NCI-H2227 (cell line): Measurements from ENCODE around the gene ABLIM3.
A peak's percentile ranks its signal among the peaks of the same experiment; 100 is the strongest.

Experiments used
- DNase-seq: peaks from one replicate; lab custom pipeline; 2025; ENCODE audit not compliant: unreplicated experiment; lab: John Stamatoyannopoulos, UW

ABLIM3 gene

DNA sequence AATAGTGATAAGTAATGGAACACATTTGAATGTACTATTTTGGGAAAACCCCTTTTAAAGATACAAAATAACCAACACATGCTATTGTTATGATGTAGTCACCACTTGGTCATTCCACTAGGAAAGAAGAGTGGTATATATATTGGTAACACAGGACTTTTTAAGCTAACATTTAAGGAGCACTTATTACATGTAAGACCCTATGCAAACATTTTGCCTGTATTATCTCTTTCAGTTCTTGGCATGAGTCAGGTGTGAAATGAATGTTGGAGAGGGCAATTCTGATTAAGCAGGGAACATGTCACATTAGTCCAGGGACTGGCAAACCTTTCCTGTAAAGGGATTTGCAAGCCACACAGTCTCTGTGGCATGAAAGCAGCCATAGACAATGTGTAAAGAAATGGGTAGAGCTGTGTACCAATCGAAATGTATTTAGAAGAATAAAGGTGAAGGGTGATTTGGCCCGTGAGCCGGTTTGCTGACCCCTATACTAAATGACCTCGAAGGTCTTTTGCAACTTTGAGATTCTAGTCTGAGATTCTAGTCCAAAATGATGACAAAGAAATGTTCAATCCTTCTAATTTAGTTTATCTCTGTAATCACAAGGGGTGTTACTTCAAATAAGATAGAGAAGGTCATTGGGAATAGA, 15.3 kb downstream of the ABLIM3 start:
- no peak for DNase-seq

DNA sequence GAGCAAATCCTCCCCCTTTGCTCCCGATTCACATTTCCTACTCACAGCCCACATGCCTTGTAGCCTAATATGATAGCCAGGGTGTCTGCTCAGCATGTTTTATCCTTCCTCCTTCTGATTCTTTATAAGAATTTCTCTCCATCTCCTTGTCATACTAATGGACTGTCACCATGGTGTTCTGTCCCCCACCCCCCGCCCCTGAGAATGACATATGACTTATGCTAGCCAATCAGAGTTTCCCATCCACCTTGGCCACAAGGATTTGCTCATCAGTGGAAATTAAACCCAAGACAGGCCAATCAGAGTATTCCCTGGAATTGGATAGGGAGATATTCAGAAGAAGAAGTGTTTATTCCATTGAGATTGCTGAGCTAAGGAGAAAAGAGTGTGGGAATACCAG, 16.0 kb downstream of the ABLIM3 start:
- peak; percentile 63 for DNase-seq

DNA sequence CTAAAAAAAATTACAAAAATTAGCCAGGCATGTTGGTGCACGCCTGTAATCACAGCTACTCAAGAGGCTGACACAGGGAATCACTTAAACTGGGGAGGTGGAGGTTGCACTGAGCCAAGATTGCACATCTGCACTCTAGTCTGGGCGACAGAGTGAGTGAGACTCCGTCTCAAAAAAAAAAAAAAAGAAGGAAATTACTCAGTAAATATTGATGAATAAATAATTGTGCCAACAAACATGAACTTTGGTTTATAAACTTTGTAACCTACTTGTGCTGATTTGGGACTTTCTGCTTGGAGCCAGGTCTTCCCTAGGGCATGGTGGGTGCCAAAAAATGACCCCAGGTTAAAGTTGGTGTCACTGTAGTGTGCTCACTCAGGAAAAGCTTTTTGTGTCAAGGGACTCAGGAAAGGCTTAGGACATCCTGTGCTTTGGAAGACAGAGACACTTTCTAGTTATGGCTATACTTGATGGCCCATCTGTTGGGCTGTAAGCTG, 19.0 kb downstream of the ABLIM3 start:
- no peak for DNase-seq

DNA sequence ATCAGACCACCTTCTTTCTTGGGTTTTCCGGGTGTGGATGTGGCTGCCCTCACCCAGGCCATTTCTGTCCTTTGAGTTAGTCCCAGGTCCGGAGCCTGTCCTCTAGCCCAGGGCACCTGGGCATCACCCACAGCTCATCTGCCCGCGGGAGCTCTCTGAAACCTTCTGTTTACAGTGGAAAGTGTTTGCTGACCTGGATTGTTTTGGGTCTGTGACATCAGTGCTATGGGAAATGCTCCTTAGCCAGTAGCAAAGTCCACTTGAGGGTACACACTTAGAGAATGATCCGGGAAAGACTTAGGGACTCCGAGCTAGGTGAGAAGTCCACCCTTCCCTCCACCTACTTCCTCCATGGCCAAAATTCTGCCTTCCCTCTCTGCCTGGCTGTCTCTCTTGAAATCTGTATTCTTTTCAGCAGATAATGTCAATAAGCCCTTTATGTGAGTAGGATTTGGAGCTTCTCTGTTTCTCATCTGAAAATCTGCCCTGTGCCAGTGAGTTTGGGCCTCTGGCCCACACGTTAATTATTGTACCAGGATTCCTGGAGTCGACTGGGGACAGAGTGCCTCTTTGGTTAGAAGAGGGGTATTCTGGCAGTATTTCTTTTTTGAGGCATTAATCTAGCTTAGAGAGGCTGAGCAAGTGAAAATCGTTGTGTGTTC, 19.9 kb downstream of the ABLIM3 start:
- no peak for DNase-seq

DNA sequence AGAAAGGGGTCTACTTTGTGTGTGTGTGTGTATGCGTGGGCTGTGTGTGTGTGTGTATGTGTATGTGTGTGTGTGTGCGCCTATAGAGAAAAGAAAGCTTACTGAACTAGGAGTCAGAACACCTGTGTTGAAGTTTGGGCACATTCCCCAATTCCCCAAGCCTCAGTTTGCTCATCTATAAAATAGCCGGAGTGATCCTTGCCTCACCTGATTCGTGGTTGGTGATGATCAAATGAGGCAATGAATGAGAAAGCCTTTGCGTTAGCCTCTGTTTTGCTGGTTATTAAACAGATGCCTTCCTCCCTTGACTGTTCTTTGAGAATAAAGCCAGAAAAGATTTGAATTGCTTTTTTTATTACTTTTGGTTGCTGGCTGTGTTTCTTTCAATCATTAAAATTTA, 20.6 kb downstream of the ABLIM3 start:
- DNase-seq: no peak

DNA sequence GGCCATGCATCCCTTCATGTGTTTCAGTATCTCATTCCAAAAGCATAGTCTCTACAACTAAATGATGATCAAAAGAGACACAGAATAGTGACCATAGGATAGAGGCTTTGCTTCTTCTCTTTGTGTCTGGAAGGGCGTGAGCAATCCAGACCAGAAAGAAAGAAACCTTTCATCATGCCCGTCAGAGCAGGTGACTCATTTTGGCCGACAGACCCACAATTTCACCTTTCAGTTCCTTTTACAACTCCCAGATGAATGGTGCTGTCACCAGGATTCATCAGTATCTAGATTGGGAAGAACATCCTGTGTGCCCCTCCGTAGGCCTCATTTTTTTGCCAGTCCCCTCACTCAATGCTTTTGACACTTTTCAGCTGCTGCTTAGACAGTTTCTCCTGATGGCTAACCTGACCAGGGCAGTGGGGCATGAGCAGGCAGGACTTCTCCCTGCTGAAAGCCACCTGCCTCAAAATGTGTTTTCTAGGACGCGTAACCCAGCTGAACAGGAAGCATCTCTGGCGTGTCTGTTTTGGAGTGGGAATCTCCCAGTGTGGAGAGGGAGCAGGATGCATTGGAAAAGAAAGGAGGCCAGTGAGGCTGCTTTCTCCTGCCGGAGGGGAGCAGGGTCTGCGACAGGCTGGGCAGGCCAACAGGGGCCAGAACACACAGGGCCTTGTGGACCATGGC, 21.2 kb downstream of the ABLIM3 start:
- DNase-seq: no peak

DNA sequence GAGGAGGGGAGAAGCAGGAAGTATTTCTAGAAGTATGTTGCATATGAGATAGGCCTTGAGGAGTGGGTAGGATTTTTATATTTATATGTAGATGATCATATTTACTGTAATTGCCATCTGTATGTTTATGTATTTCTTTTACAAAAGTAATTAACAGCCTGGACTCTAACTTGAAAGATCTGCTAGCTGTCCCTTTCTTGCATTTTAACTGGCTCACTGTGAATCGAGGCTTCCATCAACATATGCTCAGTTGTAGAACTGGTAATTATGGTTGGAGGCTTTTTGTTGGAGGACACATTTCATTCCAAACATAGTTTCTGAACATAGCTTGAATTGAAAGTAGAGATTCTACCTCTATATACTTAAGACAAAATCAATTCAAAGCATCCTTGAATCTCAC, 23.4 kb downstream of the ABLIM3 start:
- DNase-seq: no peak

DNA sequence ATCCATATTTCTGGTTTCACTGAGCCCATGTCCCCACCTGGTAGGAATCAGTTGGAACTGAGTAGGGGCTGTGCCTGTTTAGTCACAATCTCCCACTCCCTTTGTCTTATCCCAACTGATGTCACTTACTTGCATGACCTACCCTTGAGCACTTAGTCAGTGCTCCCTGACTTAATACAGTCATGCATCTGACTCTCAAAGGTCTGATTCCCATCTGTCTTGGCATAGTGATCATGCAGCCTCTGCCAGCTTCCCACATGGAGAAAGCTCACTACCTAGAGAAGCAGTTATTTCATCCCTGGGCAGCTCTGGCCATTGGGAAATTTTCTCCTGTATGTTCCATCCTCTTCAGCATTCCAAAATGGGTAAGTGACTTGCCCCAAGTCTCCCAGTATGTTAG, 24.8 kb downstream of the ABLIM3 start:
- no peak for DNase-seq

DNA sequence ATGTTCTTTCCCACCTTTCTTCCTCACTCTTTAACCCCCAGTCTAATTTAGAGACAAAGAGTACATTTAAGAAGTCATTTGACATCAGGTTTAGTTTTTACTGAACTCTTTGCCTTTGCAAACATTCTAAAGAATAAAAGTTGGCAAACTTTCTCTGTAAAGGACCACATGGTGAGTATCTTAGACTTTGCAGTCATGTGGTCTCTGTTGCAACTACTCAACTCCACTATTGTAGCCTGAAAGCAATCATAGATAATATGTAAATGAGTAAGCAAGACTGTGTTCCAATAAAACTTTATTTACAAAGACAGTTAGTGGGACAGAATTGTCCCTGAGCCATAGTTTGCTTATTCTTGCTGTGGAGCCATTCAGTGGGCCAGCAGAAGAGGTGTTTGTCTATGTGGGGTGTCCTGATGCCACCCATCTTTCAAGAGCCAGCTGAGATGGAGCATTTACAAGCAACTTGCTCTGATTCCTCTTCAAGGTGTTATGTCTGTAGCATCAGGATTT, 25.4 kb downstream of the ABLIM3 start:
- no peak for DNase-seq

DNA sequence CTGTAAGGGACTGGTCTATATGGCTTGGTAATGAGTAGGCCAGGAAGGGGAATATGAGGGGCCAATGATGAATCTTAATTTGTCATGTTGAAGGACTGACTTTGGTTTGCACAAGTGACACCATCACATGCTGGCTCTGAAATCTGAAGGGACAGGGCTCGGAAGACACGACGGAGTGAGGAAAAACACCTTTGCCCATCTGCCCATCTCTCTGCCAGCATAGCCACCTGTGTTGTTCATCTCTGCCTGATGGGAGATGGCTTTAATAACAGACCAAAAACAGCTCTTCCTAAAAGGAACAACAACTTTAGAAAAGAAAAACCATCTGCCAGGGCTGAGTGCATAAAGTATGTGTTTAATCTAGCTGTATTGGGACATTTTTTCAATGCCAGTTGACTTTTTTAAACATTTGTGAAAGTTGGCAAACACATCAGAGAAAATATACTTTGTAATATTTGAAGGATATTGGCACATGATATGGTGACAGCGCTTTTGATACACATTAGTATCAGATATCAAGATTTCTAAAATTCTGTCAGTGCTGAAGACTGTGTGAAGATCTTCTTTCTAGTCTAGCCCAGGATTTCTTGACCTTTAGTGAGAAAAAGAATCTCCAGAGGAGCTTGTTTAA, 27.1 kb downstream of the ABLIM3 start:
- DNase-seq: no peak

DNA sequence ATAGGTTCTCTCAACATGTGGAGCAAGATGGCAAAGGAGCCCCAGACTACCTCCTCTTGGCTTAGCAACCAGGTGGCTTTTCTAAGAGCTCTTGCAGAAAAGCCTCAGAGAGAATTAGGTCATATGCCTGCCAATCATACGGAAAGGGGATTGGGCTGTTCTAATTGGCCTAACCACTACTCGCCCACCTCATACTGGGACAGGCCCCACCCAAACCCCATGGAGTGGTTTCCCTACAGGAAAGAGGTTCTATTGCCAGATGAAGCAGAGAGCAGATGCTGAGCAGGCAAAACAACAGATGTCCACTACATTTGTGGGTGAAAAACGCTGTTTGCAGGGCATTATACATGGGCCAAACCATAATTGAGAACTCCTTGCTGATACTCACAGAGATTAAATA, 29.0 kb downstream of the ABLIM3 start:
- DNase-seq: no peak

DNA sequence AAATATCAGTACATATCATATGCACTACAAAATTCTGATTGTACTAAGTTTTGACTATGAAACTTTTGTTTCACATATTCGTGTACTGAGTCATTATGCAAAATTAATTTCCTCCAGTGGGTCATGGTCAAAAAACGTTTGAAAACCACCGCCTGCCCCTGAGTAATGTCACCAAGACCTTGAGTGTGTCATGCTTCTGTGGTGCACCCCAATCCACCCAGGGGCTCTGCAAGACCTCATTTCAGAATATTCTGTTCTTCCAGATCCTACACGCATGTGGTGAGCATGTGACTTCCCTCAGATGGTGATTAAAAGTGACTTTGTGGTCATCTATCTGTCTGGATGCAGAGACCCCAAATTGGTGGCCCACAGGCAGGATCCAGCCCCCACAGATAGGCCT, 31.0 kb downstream of the ABLIM3 start:
- no peak for DNase-seq

DNA sequence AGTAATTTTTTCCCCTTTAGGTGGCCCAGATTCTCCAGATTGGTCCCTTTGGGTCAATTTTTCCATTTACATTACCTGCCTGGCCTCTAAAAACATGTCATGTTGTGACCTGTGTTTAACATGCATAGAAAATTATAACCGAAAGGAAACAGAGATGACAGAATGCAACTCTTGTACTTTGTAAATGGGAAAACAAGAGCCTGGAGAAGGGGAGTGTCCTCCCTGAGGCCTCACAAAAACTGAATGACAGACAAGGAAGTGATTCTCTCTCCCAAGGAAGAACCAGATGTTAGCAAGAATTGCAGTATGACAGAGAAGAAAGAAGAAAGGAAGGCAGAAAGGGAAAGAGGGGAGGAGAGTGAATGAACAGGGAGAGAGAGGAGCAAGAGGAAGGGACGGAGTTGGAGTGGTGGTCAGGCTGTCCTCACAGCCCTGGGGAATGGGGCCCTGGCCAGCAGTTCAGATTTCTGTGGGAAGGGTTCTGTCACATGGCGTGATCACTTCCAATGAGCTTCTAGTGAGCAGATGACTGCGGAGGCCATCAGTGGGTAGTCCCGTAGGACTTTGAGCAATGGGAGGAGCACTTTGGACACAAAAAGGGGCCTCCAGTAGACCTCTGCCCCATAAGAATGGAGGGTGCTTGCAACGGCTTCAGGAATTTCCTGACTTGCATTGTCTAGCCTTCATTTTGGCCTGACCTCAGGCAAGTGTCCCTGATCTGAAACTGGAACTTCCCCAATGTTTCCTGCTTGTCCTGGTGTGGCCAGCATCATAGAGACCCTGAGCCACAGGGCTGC, 31.6 kb downstream of the ABLIM3 start:
- no peak for DNase-seq

DNA sequence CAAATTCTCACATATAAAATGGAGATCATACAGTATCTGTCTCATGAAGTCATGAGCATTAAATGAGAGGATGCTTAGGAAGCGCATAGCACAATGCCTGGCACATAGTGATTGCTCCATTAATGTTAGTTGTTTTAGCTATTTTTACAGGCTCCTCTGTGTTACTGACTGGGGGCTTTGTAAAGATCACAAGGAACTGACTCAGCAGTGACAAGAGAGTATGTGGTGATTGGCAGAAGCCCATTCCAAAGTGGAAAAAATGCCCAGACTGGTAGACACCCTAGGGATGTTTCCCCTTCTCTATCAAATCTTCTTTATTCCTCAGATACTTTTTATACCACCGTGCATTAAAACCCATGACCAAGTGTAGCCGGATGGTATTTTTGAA, 33.5 kb downstream of the ABLIM3 start:
- DNase-seq: no peak

DNA sequence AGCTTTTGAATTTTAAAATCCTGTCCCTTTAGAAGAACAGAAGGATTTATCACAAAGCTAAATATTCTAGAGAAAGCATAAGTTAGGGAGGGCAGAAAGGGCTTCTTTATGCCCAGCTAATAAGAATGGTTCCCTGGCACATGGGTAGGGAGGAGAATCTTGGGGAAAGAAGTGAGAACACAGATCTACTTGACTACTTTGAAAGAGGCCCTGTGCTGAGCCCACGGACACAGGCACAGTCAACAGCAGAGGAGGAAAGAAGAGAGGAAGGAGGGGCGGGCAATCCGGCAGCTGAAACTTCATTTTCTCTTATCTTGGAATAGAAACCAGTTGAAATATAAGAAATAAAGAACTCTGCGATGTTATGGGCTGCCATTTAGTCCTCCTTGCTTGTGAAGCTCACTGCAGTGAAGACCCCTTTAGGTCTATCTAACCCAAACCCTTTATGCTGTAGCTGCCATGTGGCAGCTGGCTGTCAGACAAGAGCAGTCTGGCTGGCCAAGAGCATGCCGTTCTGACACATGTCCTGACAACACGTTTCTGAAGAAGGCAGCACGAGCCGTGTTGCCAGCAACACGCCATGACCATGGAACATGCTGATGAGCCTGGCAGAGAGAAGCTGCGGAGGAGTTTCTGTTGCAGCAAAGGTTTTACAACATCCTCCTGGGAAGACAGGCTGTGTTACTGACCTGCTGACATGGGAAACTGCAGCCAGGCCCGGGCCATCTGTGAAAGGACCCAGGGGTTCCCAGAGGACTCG, 34.2 kb downstream of the ABLIM3 start:
- no peak for DNase-seq

DNA sequence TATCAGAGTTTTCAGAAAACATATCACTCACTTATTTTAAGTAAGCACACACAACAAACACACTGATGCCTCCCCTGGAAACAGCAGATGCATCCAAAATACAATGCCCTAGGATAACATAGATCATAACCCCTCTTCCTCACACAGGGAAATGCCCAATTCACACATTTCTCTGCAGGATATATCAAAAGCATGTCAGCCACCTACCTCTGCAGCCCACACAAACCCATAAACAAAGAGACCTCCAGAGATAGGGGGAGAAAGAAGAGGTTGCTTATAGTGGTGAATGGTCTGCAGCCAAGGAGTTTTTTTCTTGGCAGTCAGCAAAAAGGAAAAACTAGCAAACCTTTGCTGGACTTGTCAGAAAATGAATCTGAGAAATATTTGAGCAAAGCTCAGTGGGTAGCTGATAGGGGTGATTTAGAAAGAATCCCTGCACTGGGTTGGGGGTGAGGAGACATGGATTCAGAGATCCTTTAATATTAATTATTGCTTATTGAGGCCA, 36.1 kb downstream of the ABLIM3 start:
- DNase-seq: no peak

DNA sequence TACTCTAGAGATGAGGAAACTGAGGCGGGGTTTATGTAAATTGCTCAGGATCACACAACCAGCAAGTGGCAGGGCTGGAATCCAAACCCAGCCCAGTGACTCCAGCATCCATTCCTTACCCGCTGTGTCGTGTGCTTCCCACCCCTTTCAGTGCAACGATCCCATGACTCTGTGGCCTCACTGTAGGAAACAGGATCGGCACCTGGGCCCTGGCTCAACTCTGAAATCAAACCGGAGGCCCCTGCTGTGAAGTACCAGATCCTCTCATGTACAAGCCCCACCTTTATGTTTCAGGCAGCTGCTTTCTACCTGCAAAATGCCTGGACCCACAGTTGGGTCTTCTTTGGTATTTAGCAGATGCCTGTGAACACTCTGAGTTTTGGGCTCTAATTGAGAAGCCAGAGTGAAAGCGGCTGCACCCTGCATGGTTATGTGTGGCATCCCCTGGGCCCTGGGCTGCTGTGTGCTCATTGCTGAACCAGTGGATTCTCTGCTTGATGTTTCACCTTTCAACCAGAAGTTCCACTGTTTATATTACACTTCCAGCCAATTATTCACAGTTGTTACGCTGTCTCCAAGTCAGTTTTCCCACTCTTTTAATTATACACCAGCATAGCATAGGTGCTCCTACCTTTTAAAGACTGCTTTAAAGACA, 36.7 kb downstream of the ABLIM3 start:
- no peak for DNase-seq

DNA sequence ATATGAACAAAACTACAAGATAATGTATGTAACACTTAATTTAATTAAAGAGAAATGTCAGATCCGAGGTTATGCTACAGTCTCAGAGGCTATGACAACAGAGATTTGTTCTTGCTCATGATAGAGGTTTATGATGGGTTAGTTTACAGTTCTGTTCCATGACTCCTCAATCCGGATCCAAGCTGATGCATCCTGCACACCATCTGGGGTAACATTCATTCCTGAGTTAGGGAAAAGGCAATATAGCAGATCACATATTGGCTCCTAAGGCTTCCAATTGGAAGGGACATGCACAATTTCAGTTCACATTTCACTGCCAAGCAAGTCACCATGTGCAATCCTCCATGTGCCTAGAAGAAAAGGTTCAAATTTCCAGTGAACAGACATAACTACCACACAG, 40.4 kb downstream of the ABLIM3 start:
- no peak for DNase-seq

DNA sequence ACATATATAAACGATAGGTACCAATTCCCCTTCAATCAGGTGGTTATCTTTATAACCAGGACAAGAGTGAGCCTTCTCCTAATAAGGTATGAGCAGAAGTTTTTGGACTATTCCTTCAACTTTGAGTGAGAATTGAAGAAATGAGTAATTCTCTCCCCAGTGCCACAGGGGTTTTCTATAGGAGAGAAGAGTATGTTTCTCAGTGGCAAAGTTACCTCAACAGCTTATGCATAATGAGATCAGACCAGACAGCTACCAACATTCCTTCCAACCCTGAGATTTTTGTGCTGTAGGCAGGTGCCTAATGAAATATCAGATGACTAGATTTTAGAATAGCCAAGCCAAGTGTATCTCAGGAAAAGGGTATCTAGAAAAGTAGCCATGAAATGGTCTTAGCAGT, 40.9 kb downstream of the ABLIM3 start:
- DNase-seq: no peak
